ENCODE results near the gene ARHGAP22.

Gene ARHGAP22

GRCh38 chr10:48550071-48550691, 54.7 kb downstream of the ARHGAP22 start:
- no peak for DNase-seq

- DNase-seq = no peak
These were observed 55.6 kb downstream of the ARHGAP22 start for GRCh38 chr10:48549236-48549635.

GRCh38 chr10:48548531-48549135, 56.2 kb downstream of the ARHGAP22 start:
- DNase-seq = no peak

DNA sequence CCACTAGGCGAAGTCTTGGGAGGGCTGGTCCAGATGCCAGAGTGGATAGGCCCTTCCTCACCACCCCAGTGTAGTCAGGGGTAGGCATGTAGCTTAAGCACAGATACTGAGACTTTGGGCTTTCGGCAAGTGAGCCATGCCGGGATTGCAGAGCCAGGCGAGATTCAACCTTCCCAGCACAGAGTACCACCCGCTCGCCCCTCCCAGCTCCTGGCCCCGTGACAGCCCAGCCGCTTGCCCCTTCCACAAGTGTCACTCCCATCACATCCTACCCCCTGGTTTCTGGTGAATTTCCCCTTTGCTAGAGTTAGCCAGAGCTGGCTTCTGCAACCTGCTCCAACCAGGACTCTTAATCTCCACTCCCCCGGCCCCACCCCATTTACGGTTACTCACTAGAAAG, 56.9 kb downstream of the ARHGAP22 start:
- no peak for DNase-seq

GRCh38 chr10:48547061-48547895, 57.6 kb downstream of the ARHGAP22 start:
- no peak for DNase-seq

DNA sequence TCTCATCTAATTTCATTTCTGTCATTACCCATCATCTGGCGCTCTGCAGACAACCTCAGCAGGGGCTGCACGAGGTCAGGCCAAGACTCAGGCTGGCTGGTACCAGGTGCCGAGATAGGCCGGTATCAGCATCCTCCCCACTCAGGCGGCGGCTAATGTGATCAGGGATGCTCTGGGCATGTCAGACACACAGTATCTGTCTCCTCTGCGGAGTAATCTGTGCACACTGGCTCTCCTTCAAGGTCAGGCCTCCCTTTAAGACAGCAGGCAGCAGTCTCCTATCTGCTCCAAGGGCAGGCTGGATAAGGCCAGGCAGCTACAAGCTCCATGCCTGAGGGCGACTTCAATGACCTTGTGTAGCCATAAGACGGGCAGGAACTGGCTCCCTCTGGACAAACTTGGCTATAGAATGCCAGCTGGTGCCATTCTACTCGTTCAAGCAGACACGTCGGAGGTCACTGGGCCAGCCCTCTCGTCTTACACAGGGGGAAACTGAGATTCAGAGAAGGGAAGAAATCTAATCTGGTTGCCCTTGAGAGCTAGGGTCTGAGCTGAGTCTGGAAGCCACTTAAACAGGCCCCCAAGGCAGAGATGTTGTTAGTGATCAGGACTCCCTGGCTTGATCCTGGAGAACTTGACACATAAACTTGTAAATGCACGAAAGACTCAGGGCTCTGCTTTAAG, 59.3 kb downstream of the ARHGAP22 start:
- DNase-seq = no peak

DNA sequence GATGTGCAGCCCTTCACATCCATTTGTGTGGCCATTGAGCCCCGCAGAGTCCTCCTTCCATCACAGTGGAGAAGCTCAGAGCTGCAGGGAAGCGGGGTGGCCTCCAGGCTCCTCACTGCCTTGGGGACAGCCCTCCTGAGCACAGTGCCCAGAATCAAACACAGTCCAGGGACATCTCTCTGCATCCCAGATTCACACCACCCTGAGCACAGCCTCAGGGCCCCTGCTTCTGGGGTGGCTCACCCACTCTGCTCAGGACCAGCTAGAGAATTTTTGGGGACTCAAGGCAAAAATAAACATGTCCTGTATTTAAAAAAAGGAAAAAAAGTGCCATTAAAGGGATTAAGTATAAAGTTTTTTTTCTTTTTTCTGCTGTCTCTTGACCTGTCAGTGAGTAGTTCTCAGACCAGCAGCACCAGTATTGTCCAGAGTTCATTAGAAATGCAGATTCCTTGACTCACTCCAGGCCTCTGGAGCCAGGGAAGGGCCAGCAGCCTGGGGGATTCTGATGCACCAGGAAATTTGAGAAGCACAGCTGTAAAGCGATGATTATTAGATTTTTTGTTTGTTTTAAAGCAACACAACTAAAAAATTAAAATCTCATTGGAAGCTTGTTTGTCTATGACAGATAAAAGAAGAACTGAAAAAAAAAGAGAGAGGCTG, 61.6 kb downstream of the ARHGAP22 start:
- no peak for DNase-seq

GRCh38 chr10:48542471-48543181, 62.2 kb downstream of the ARHGAP22 start:
- no peak for DNase-seq

DNA sequence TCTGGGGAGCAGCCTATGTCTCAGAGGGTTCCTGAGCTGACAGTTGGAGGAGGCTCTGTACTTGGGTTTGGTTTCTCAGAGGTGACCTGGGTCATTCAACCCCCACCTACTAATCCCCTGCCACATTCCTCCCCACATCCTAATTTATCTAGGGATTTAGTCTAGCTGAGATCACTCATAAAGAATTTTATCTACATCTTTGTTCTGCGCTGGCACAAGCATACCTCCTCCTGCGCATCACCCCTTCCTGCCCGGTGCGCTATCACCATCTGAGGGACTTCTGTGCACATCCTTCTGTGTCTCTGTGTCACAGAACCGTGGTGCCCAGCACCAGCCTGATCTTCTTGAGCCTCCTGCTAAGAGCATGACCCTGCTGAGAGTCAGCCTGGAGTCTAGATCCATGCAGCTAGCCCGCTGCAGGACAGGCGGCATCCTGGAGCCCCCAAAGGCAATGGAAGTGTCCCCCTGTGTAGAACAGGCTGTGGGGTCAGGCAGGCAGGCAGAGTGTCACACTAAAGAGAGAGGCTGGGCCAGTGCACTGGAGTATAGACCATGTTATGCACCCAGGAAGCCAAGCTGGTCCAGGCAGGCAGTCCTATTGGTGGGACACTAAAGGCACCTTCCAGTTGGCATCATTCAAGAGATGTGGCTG, 63.6 kb downstream of the ARHGAP22 start:
- DNase-seq = peak; percentile 21

- no peak for DNase-seq
These were observed 66.3 kb downstream of the ARHGAP22 start for GRCh38 chr10:48538611-48539010.

- DNase-seq = no peak
These were observed 67.7 kb downstream of the ARHGAP22 start for GRCh38 chr10:48536916-48537890.

- DNase-seq = no peak
These were observed 68.7 kb downstream of the ARHGAP22 start for GRCh38 chr10:48536156-48536500.

DNA sequence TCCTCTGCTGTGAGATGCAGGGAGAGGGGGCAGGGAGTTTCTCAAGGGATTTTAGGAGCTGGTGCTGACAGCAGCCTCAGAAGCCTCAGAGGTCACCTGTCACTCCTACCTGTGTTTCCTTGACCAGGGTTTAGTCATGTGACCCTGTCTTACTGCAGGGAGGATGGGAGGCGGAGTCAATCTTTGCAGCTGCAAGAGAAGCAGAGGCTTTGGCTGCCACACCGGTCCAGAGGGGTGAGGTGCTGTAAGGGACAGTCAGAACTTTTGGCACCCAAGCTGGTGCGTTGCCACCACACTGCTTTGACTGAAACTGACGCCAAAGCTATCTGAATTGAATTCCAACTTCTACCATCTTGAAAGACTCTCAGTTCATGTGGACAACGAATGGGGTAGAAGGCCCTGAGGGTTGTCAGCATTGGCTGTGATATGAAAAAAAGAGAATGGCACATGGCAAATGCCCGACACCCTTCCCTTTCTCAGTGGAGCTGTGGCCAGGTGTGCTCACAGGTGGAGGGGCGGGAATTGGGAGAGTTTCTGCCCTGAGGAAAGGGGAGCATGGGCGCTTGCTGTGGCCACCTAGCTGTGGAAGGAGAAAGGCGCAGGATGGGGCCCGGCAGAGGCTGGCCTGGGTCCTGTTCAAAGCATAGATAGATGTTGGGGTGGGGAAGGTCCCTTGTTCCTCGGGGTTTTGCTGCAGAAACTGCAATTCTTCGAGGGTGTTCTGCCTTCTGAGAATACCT, 69.3 kb downstream of the ARHGAP22 start:
- DNase-seq = no peak

DNA sequence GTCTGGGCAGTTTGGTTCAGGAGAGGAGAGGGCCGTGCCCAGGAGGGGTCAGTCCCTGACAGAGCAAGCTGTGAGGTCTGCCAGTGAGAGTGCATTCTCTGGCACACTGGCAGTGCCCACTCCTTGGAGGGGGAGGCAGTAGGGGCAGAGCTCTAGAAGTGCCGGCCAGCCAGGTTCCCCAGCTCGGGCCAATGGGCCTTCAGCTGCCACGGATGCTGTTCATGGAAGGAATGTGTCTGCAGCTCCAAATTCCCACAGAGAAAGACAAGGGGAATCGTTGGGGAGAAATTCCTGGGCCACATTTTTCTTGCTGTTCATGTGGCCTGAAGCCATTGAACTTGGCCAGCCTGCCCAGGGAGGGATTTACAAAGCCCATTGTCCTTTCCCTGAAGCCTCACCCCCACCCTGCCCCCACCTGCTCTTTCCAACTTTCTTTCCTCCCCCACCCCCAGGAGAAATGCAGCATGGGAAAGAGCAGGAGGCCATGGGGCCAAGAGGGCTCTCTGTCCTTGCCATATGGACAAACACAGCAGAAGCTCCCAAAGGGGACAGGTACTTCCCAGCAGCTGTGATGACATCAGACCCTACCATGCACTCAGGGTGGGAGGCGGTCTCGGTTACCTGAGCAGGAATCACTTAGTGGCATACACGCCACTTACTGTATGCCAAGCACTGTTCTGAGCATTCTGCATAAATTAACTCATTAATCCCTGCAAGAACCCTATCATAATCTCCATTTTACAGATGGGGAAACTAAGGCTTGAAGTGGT, 70.7 kb downstream of the ARHGAP22 start:
- DNase-seq = peak; percentile 59

DNA sequence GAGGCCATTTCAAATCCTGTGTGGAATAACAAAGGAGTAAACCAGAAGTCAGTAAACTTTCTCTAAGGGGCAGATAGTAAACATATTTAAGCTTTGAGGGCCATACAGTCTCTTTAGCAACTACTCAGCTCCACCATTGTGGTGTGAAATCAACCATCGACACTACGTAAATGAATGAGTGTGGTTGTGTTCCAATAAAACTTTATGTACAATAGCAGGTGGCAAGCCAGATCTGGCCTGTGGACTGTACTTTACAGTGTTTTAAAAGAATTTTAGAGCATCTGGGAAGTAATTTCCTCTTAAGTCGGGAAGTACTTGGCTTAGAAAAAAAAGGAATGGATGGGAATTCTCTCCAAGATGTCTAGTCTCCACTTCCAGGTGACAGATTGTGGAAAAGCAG, 71.3 kb downstream of the ARHGAP22 start:
- DNase-seq = no peak

DNA sequence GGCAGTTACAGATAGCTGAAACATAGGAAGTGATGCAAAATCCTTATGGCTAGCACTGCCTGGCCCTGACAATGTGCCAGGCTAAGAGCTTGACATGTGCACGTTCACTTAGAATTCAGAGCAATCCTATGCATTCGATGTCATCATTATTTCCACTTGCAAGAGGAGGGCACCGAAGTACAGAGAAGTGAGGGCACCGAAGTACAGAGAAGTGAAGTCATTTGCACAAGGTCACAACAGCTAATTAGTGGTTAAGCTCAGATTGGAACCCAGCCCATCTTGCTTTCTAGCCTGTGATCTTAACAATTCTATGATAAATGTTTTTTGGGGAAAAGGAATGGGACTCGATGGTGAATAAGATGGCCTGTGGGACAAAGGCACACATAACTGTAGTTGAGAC, 73.4 kb downstream of the ARHGAP22 start:
- peak; percentile 25 for DNase-seq

- DNase-seq = no peak
These were observed 75.5 kb downstream of the ARHGAP22 start for GRCh38 chr10:48529331-48529730.

GRCh38 chr10:48527756-48528155, 77.1 kb downstream of the ARHGAP22 start:
- no peak for DNase-seq
